COR-L47 (cell line): ENCODE data around the gene RNF10.
"Not testable (repeated sequence)": the region's sequence is repeated elsewhere in the genome, so short reads cannot be mapped to it uniquely, and the experiment has no call there.

ENCODE experiments used
- DNase-seq: peaks from one replicate; lab custom pipeline; 2025; lab: John Stamatoyannopoulos, UW

Gene RNF10

GRCh38 chr12:120580787-120581723, 46.9 kb downstream of the RNF10 start, which contains the start of gene POP5:
Gene POP5 (minus strand): TSS chr12:120581402. CDS start chr12:120581362, 40 bp downstream.
- DNase-seq, result peak; percentile 97

GRCh38 chr12:120581998-120582397, 47.8 kb downstream of the RNF10 start:
- no peak for DNase-seq

DNA sequence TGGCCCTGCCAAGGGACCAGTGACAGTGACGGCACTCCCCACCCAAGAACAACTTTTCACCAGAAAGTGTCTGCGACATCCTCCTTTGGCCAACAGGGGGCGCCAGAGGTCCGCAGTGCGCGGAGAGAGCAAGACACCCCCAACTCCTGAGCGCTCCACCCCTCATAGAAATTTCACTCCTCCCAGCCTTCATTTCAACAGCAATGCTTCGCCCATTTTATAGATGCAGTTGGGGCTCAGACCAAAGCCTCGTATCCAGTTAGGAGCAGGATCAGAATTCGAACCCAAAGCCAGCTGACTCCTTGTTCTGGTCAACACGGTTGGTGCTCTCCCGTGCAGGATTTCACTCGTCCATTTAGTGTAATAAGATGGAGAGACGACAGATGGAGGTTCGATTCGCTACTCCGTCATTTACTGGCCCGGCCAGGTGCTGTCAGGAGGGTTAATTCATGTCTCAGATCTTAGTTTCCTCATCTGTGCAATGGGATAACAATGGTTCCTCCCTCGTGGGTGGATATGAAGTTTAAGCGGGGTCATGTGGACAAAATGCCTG, 49.4 kb downstream of the RNF10 start:
- DNase-seq, result peak; percentile 44

DNA sequence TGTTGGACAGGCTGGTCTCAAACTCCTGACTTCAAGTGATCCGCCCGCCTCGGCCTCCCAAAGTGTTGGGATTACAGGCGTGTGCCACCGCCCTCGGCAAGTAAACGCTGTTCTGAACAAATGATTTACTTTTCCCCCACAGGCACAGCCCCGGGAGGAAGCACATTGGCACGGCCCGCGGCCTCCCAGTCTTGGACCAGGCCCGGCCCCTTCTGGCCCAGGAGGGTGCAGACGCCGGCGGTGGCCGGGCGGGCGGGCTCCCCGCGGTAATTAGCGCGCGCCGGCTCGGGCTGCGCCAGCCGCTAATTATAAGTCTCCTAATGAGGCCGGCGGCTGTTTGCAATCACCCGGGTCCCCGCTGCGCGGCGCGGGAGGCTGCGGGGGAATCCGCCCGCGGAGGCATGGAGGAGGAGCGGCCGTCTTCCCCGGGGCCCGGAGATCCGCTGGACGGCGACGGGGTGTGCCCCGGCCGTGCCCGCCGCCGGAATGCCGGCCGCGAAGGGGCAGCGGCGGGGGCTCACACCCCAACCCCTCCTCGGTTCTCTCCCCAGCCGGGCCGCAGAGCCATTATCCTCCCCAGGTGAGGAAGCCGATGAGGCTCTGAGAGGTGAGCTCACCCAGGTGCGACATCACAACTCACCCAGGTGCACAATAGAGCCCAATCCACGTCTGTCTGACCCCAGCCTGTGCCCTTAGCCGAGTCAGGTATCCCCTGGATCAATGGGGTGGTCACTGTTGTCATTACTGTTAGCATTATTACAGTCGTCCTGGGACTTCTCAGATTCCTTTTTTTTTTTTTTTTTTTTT, 50.4 kb downstream of the RNF10 start:
- DNase-seq, result peak; percentile 75

DNA sequence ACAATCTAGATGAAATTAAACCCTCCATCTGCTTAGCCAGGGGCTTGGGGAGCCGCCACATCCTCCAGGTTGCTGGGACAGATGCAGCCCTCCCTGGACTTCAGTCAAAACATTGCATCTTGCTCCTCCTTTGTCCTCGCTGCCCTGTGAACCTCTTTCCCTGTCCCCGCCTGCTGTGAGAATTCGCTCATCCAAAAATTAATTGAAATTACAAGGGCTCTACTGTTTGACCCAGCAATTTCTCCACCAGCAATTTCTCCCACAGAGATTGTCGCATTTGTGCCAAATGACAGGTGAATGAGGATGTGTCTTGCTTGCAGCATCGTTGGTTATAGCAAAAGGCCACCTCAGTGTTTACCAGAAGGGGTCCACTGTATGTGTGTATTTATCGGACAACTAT, 52.0 kb downstream of the RNF10 start:
- peak; percentile 6 for DNase-seq

- DNase-seq, result no peak
Observed at GRCh38 chr12:120586860-120587259, 52.7 kb downstream of the RNF10 start.

- no peak for DNase-seq
Observed at GRCh38 chr12:120588371-120588770, 54.2 kb downstream of the RNF10 start.

DNA sequence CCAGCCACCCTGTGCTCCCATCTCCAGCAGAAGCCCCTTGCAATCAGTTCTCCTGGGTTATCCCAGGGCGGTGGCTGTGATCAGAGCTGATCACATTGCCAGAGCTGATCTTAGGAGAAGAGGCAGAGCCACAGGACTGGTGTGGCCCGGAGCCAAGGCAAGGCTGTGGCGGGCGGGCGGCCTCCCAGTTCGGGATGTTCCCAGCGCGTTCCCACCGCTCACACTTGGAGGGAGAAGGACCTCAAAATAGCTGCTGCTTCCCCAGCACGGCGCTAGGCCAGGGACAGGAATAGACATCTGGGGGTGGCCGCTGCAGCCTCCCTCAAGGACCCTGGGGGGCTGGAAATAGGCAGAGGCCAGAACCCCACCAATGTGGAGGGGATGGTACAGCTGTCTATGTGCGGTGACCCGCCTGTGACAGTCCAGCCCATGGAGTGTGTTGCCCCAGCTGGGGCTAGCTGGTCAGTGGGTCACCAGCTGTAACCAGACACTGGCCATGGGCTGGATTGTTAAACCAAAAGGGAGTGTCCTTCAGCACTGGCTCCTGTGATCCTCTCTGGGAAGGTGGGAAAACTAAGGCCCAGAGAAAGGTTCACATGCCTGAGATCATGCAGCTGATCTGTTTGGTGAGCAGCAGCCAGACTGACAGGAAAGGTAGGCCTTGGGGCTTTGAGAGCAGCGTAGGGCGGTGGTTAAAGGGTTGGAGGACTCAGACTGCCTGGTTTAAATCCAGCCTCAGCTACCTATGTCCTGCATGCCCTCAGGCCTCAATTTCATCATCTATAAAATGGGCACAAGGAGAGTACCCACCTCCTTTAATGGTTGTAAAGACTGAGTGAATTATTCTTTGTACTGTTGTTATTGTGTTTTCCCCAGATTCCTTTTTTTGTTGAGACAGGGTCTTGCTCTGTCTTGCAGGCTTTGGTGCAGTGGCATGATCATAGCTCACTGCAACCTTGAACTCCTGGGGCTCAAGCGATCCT, 55.1 kb downstream of the RNF10 start:
- no peak for DNase-seq

- no peak for DNase-seq
Observed at GRCh38 chr12:120590741-120591407, 56.7 kb downstream of the RNF10 start.

GRCh38 chr12:120592121-120593049, 58.2 kb downstream of the RNF10 start:
- no peak for DNase-seq

DNA sequence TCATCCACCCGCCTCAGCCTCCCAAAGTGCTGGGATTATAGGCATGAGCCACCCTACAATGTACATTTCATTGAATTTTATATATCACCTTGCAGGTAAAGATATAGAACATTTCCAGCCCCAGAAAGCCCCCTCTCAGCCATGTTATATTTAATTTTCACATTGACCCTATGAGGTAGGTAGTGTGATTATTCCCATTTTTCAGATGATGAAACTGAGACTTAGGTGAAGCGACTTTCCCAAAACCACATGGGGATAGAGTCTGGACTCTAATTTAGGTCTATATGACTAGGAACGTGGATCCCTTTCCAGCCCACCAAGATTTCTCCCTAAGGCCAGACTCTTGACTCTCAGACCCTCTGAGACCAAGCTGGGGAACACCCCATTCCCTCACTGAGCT, 62.7 kb downstream of the RNF10 start:
- no peak for DNase-seq

GRCh38 chr12:120597861-120598260, 63.7 kb downstream of the RNF10 start:
- no peak for DNase-seq

DNA sequence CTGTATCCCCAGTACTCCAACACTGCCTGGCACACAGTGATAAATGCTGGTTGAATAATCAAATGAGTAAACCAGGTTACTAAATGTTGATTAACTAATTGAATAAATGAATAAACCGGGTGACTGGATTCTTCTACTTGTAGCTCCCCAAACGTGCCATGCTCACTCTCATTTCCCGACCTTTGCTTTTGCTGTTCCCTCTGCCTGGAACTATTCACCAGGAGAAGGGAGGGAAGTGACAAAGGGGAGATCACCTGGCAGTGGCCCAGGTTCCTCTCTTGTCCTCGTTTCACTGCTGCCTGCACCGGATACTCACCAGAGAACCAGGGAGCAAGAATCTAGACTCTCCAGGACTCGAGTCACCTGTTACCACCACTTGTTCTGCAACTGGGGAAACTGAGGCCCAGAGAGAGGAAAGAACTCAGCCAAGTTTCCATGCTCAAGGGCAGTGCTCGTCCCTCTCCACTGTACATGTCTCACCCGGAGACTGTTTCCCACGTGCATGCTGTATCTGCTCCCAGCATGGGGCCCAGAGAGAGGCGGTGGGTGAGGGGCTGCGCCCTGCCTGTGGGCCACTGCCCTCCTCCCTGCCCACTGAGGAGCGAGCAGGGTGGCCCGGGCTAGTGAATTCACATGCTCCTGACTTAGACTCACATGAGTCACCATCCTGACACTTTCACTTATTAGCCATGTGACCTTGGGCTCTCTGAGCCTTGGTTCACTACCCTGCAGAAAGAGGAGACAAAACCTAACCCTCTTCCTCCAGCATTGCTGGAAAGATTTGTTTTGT, 64.7 kb downstream of the RNF10 start:
- no peak for DNase-seq

DNA sequence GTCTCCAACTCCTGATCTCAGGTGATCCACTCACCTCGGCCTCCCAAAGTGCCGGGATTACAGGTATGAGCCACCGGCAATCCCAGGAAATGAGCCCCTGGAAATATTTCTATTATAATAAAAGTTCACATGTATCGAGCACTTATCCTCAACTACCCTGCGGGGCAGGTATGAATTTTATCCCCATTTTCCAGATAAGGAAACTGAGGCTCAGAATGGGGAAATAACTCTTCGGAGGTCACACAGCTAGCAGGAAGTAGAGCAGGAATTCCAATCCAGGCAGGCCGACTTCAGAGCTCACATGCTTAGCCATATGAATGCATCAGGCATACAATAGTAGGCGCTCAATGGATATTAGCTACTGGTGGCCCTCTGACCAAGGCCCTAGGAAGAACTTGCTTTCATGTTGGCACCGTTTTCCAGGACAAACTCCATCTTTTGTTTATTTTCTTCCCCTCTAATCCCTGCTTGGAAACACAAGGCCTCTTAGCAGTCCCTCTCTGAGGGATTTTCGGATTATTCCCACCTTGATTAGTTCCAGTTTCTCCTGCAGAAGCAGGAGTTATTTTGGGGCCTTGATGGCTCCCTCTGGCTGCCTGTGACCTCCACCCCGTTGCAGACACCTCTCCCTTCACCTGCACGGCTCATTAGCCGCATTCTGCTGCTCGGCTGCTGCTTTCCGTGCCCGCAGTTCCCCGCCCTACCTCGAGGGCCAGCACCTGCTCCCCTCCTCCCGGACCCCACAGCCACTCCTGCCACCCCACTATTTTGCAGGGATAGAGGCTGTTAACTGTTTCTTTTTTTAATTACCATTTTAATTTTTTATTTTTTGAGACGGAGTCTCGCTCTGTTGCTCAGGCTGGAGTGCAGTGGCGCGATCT, 65.8 kb downstream of the RNF10 start:
- no peak for DNase-seq

DNA sequence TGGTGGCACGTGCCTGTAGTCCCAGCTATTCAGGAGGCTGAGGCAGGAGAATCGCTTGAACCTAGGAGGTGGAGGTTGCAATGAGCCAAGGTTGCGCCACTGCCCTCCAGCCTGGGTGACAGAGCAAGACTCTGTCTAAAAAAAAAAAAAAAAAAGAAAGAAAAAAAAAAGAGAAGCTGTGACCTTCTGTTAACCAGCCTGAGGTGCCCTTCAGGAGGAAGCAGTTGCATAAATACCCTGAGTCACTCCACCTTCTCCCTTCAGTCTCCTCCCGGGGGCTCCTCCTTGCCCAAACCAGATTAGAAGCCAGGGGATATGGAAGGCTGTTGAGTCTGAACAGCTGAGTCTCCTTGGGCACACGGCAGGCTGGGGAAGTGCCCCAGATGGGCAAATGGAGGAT, 68.3 kb downstream of the RNF10 start:
- not testable (repeated sequence) for DNase-seq

DNA sequence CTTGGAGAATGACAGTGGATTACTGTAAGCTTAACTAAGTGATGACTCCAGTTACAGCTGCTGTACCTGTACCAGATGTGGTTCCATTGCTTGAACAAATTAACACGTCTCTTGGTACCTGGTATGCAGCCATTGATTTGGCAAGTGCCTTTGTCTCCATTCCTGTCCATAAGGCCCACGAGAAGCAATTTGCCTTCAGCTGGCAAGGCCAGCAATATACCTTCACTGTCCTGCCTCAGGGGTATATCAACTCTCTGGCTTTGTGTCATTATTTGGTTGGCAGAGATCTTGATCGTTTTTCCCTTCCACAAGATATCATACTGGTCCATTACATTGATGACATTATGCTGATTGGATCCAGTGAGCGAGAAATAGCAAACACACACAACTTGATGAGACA, 76.4 kb downstream of the RNF10 start:
- DNase-seq, result no peak

DNA sequence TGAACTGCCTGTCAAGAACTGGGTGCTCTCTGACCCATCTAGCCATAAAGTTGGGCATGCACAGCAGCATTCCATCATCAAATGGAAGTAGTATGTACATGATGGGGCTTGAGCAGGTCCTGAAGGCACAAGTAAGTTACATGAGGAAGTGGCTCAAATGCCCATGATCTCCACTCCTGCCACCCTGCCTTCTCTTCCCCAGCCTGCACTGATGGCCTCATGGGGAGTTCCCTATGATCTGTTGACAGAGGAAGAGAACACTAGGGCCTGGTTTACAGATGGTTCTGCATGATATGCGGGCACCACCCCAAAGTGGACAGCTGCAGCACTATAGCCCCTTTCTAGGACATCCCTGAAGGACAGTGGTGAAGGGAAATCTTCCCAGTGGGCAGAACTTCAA, 77.4 kb downstream of the RNF10 start:
- not testable (repeated sequence) for DNase-seq

DNA sequence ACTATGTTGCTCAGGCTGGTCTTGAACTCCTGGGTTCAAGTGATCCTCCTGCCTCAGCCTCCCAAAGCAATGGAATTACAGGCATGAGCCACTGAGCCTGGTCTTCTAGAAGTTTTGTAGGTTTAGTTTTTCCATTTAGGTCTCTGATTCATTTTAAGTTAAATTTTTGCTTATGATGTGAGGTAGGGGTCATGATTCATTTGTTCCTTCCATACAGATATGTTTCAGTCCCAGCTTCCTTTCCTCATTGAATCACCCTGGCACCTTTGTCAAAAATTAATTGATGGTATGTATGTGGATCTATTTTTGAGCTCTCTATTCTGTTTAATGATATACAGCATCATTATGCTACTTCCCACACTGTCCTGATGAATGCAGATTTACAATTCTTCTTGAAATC, 80.7 kb downstream of the RNF10 start:
- no peak for DNase-seq
